Measurements from ENCODE around the gene OCA2. TPM values are rescaled to one million over a fixed set of nuclear protein-coding genes. Genes with fewer than 3 reads are reported as not detected.

OCA2 gene
- total RNA-seq, 3 donors from 2014 or later (not counting 1 experiment from before 2014, with no cell fraction given) = 0.35 to 1.5 (median 0.56) TPM

GRCh38 chr15:27872355-27872754 lies 226.8 kb downstream of the OCA2 start:
- no peak overlapping the region for H3K27ac ChIP-seq (ENCODE audit: low read length)
- no peaks in the 10 kb centered on the region for H3K36me3 Mint-ChIP-seq
- DNase-seq (no peak), ATAC-seq (no peak)
- H3K9me3 ChIP-seq (ENCODE audit: control insufficient read depth, insufficient read depth, low read length) = no peaks in the 10 kb centered on the region
- no peaks in the 10 kb centered on the region for H3K27me3 Mint-ChIP-seq (ENCODE audit: low read depth in 2 of 2)
- H3K4me3 Mint-ChIP-seq = no peak overlapping the region
- H3K4me1 Mint-ChIP-seq = no peaks in the 10 kb centered on the region
- 86% methylated on average over 9 of the region's 9 CpGs for WGBS (ENCODE audit: insufficient coverage)
- H3K4me1 ChIP-seq (ENCODE audit: control insufficient read depth, insufficient read depth, low read length) = no peaks in the 10 kb centered on the region
- H3K9me3 Mint-ChIP-seq = peaks cover 3 to 6% of the 10 kb centered on the region in 2 donors
- intact Hi-C loops (cut with micrococcal nuclease) = no loop called here
- no peaks in the 10 kb centered on the region for H3K27me3 ChIP-seq (ENCODE audit: control insufficient read depth, insufficient read depth, low read length)
- no peak overlapping the region for H3K27ac Mint-ChIP-seq
- TF ChIP-seq, protein P1, sequence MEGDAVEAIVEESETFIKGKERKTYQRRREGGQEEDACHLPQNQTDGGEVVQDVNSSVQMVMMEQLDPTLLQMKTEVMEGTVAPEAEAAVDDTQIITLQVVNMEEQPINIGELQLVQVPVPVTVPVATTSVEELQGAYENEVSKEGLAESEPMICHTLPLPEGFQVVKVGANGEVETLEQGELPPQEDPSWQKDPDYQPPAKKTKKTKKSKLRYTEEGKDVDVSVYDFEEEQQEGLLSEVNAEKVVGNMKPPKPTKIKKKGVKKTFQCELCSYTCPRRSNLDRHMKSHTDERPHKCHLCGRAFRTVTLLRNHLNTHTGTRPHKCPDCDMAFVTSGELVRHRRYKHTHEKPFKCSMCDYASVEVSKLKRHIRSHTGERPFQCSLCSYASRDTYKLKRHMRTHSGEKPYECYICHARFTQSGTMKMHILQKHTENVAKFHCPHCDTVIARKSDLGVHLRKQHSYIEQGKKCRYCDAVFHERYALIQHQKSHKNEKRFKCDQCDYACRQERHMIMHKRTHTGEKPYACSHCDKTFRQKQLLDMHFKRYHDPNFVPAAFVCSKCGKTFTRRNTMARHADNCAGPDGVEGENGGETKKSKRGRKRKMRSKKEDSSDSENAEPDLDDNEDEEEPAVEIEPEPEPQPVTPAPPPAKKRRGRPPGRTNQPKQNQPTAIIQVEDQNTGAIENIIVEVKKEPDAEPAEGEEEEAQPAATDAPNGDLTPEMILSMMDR (IDR thresholded peaks at IDR 0.05) = no peak
- H3K4me3 ChIP-seq (ENCODE audit: low read length) = no peak overlapping the region
- H3K36me3 ChIP-seq (ENCODE audit: control insufficient read depth, insufficient read depth, low read length) = no peaks in the 10 kb centered on the region

- no peaks in the 10 kb centered on the region for H3K27me3 Mint-ChIP-seq (ENCODE audit: low read depth in 2 of 2)
- no peak overlapping the region for H3K27ac ChIP-seq (ENCODE audit: low read length)
- no peaks in the 10 kb centered on the region for H3K9me3 ChIP-seq (ENCODE audit: control insufficient read depth, insufficient read depth, low read length)
- H3K4me3 Mint-ChIP-seq = no peak overlapping the region
- no peak overlapping the region for H3K27ac Mint-ChIP-seq
- H3K36me3 ChIP-seq (ENCODE audit: control insufficient read depth, insufficient read depth, low read length) = no peaks in the 10 kb centered on the region
- no peaks in the 10 kb centered on the region for H3K4me1 Mint-ChIP-seq
- no peaks in the 10 kb centered on the region for H3K36me3 Mint-ChIP-seq
- H3K27me3 ChIP-seq (ENCODE audit: control insufficient read depth, insufficient read depth, low read length) = no peaks in the 10 kb centered on the region
- H3K9me3 Mint-ChIP-seq = peaks cover 3 to 5% of the 10 kb centered on the region in 2 donors
- TF ChIP-seq, protein P1 (IDR thresholded peaks at IDR 0.05) = no peak
- intact Hi-C loops (cut with micrococcal nuclease) = no loop called here
- DNase-seq = no peak
- H3K4me3 ChIP-seq (ENCODE audit: low read length) = no peak overlapping the region
- no peak for ATAC-seq
- H3K4me1 ChIP-seq (ENCODE audit: control insufficient read depth, insufficient read depth, low read length) = no peaks in the 10 kb centered on the region
- 86% methylated on average over 4 of the region's 5 CpGs for WGBS (ENCODE audit: insufficient coverage)
Observed at GRCh38 chr15:27871902-27872260, 227.2 kb downstream of the OCA2 start.

- no peaks in the 10 kb centered on the region for H3K9me3 ChIP-seq (ENCODE audit: control insufficient read depth, insufficient read depth, low read length)
- no peak for ATAC-seq
Observed at GRCh38 chr15:27871078-27871901, 227.8 kb downstream of the OCA2 start.

More at GRCh38 chr15:27871078-27871901, 227.8 kb downstream of the OCA2 start:
- Mint-ChIP-seq H3K4me1 (no peaks in the 10 kb centered on the region), H3K4me3 (no peak overlapping the region), H3K36me3 (no peaks in the 10 kb centered on the region), H3K27me3 (ENCODE audit: low read depth in 2 of 2) (no peaks in the 10 kb centered on the region), H3K27ac (no peak overlapping the region), H3K9me3 (peaks cover 2% of the 10 kb centered on the region in 2 donors)
- Histone ChIP-seq H3K27ac (ENCODE audit: low read length) (no peak overlapping the region), H3K27me3 (ENCODE audit: control insufficient read depth, insufficient read depth, low read length) (no peaks in the 10 kb centered on the region), H3K4me3 (ENCODE audit: low read length) (no peak overlapping the region), H3K36me3 (ENCODE audit: control insufficient read depth, insufficient read depth, low read length) (no peaks in the 10 kb centered on the region), H3K4me1 (ENCODE audit: control insufficient read depth, insufficient read depth, low read length) (no peaks in the 10 kb centered on the region)
- DNase-seq = no peak
- WGBS (ENCODE audit: insufficient coverage) = 85% methylated on average over 16 of the region's 16 CpGs
- TF ChIP-seq, protein P1 (IDR thresholded peaks at IDR 0.05) = no peak
- intact Hi-C loops (cut with micrococcal nuclease) = no loop called here
